ENCODE measurements around the gene GRIN2A.

The GRIN2A gene

DNA sequence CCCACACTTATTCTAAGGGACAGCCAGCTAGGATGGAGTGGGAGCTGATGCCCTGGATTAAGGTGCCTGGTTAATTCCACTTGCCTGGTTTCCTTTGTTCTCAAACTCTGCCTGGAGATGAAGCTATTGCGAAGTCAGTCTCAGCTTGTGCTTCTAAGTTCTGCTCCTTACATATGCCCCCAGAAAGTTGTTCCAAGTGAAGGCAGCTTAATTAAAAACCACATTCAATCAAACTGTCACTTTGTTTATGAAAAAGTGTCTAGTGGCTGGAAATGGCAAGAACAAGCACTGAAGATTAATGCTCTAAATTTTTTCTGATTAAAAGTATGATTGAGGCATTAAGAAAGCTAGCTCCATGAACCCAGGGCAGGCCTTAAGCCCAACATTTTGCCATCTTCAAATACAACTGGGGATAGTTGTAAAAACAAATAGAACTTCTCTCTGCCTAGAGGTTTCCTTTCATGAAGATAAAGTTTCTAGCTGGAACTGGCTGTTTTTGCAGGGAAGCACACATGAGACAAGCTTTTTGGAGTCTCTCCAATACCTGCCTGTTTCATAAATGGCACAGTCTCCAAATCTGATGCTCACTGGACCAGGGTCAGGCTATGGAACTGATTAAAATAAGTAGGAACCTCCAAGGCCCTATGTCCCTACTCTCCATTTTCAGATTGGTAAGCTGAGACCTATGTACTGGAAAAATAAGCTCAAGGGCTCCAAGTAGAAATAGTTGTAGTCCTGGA, 100.9 kb downstream of the GRIN2A start:
- no peaks in the 10 kb centered on the region for H3K27me3 ChIP-seq (ENCODE audit: insufficient read depth, poor library complexity, severe bottlenecking)
- TF ChIP-seq GABPA (IDR thresholded peaks at IDR 0.05; ENCODE audit: low read depth) = no peak
- no peak for TF ChIP-seq REST (IDR thresholded peaks at IDR 0.05; ENCODE audit: insufficient replicate concordance, low read depth)
- no peak for TF ChIP-seq POLR2AphosphoS5 (IDR thresholded peaks at IDR 0.05; ENCODE audit: low read depth)
- no peak for TF ChIP-seq CTCF (IDR thresholded peaks at IDR 0.05; ENCODE audit: insufficient read depth, low read length)
- TF ChIP-seq SPI1 (IDR thresholded peaks at IDR 0.05; ENCODE audit: borderline replicate concordance, low read depth) = no peak
- no peak overlapping the region for H3K27ac ChIP-seq (replicated peaks)
- H3K4me3 ChIP-seq (replicated peaks; ENCODE audit: insufficient read depth, low read length) = no peak overlapping the region
- no peak for DNase-seq (ENCODE audit: low read depth in 1 of 2, low spot score in 1 of 2)

DNA sequence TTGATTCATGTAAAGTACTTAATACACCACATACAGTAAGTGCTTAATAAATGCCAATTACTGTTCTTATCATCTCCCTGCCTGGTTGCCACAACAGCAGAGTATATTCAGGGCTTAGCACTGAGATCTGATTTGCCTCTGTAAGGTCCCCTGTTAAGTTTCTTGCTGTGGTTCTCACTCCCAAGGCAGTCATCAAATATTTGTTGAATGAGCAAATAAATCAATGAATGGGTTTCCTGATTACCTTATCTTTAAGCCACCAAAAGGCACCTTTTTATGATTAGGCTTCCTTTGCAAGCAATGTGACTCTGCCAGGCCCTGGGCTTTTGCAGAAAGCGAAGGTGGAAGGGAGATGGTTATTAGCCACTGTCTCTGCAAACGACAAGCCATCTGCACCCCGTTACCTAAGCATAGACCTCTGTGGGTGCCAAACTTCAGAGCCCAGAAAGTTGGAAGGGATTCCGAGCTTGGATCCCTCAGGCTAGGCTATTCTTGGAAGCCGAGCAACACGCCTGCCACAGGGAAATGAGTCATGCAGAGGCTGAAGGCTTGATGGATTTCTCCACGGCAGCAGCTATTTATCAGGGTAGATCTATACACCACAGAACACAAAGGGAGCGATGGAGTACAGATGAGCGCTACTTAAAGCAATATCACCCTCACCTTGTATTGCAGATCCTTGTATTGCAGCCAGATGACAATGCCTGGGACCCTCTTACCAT, 102.0 kb downstream of the GRIN2A start:
- no peak for DNase-seq (ENCODE audit: low read depth in 1 of 2, low spot score in 1 of 2)
- H3K27ac ChIP-seq (replicated peaks) = no peak overlapping the region
- no peaks in the 10 kb centered on the region for H3K27me3 ChIP-seq (ENCODE audit: insufficient read depth, poor library complexity, severe bottlenecking)
- H3K4me3 ChIP-seq (replicated peaks; ENCODE audit: insufficient read depth, low read length) = no peak overlapping the region
- TF ChIP-seq CTCF (IDR thresholded peaks at IDR 0.05; ENCODE audit: insufficient read depth, low read length) = no peak
- no peak for TF ChIP-seq POLR2AphosphoS5 (IDR thresholded peaks at IDR 0.05; ENCODE audit: low read depth)
- TF ChIP-seq GABPA (IDR thresholded peaks at IDR 0.05; ENCODE audit: low read depth) = no peak
- no peak for TF ChIP-seq SPI1 (IDR thresholded peaks at IDR 0.05; ENCODE audit: borderline replicate concordance, low read depth)
- TF ChIP-seq REST (IDR thresholded peaks at IDR 0.05; ENCODE audit: insufficient replicate concordance, low read depth) = no peak

GRCh38 chr16:10078541-10078949, 103.7 kb downstream of the GRIN2A start:
- TF ChIP-seq CTCF (IDR thresholded peaks at IDR 0.05; ENCODE audit: insufficient read depth, low read length) (no peak), REST (IDR thresholded peaks at IDR 0.05; ENCODE audit: insufficient replicate concordance, low read depth) (no peak), POLR2AphosphoS5 (IDR thresholded peaks at IDR 0.05; ENCODE audit: low read depth) (no peak), GABPA (IDR thresholded peaks at IDR 0.05; ENCODE audit: low read depth) (no peak), SPI1 (IDR thresholded peaks at IDR 0.05; ENCODE audit: borderline replicate concordance, low read depth) (no peak)
- no peaks in the 10 kb centered on the region for H3K27me3 ChIP-seq (ENCODE audit: insufficient read depth, poor library complexity, severe bottlenecking)
- no peak overlapping the region for H3K27ac ChIP-seq (replicated peaks)
- DNase-seq (ENCODE audit: low read depth in 1 of 2, low spot score in 1 of 2) = no peak
- H3K4me3 ChIP-seq (replicated peaks; ENCODE audit: insufficient read depth, low read length) = no peak overlapping the region

All from HL-60 (cell line).